Measurements from ENCODE around the gene PYCARD.
A peak's percentile ranks its signal among the peaks of the same experiment; 100 is the strongest.
"Not testable (repeated sequence)": the region's sequence is repeated elsewhere in the genome, so short reads cannot be mapped to it uniquely, and the experiment has no call there.

PYCARD gene

GRCh38 chr16:31202414-31203375 is at the start of gene PYCARD:
TSS of gene PYCARD (minus strand) at chr16:31202760. CDS start at chr16:31202690, 70 bp downstream.
- DNase-seq (peak; percentile 47), ATAC-seq (peak; percentile 28)

- DNase-seq (no peak), ATAC-seq (no peak)
These were observed 48.9 kb upstream of the PYCARD start for GRCh38 chr16:31251435-31251834.

- ATAC-seq: no peak
- no peak for DNase-seq
These were observed 48.3 kb upstream of the PYCARD start for GRCh38 chr16:31250782-31251384.

- DNase-seq: no peak
- no peak for ATAC-seq
These were observed 45.8 kb upstream of the PYCARD start for GRCh38 chr16:31248344-31248743.

GRCh38 chr16:31246296-31246695 is 43.7 kb upstream of the PYCARD start:
- DNase-seq (no peak), ATAC-seq (no peak)

GRCh38 chr16:31245598-31245997 is 43.0 kb upstream of the PYCARD start:
- not testable (repeated sequence) for ATAC-seq, DNase-seq

- no peak for ATAC-seq
- no peak for DNase-seq
These were observed 41.4 kb upstream of the PYCARD start for GRCh38 chr16:31243734-31244670.

- ATAC-seq: no peak
- DNase-seq: no peak
These were observed 39.6 kb upstream of the PYCARD start for GRCh38 chr16:31242206-31242605.

- no peak for DNase-seq
- ATAC-seq: no peak
These were observed 35.5 kb upstream of the PYCARD start for GRCh38 chr16:31238041-31238440.

- ATAC-seq (no peak), DNase-seq (no peak)
These were observed 26.9 kb upstream of the PYCARD start for GRCh38 chr16:31229501-31229900.

- no peak for ATAC-seq
- DNase-seq: no peak
These were observed 25.6 kb upstream of the PYCARD start for GRCh38 chr16:31228206-31228605.

GRCh38 chr16:31225193-31225592 is 22.6 kb upstream of the PYCARD start:
- ATAC-seq (no peak), DNase-seq (no peak)

- no peak for ATAC-seq
These were observed 21.8 kb upstream of the PYCARD start for GRCh38 chr16:31224092-31224955.

GRCh38 chr16:31223044-31223443 is 20.5 kb upstream of the PYCARD start:
- ATAC-seq (no peak), DNase-seq (no peak)

More at GRCh38 chr16:31224092-31224955, 21.8 kb upstream of the PYCARD start:
- DNase-seq: no peak

GRCh38 chr16:31221357-31222160 is 19.0 kb upstream of the PYCARD start:
- ATAC-seq (no peak), DNase-seq (no peak)

- no peak for ATAC-seq
- no peak for DNase-seq
These were observed 16.7 kb upstream of the PYCARD start for GRCh38 chr16:31219154-31219741.

- DNase-seq (no peak), ATAC-seq (no peak)
These were observed 14.6 kb upstream of the PYCARD start for GRCh38 chr16:31217136-31217530.

GRCh38 chr16:31216422-31217135 is 14.0 kb upstream of the PYCARD start, which contains the start of gene PYDC1:
TSS of gene PYDC1 (minus strand) at chr16:31217135. CDS start at chr16:31217028, 107 bp downstream.
- DNase-seq: no peak
- ATAC-seq: no peak
